Daoy (cell line): ENCODE data around the gene LRRK1. TPM values are rescaled to one million over a fixed set of nuclear protein-coding genes. Genes with fewer than 3 reads are reported as not detected.

Experiments
- DNase-seq: peaks from one replicate; pipeline ENCODE4 v3.0.0-alpha.2; 2015; ENCODE audit warnings: low read depth
- total RNA-seq: library from RNA; depleted of rRNA; stranded (reverse); fragments of >200 nt; shearing (Covaris generic); gene quantifications from 2 replicates; pipeline ENCODE4 v1.2.3, GENCODE V29; 2014; rRNA removed

LRRK1 gene
- total RNA-seq, 1 experiment from 2014 or later: 7.1 TPM

GRCh38 chr15:101112336-101113113, 193.4 kb downstream of the LRRK1 start:
- DNase-seq: no peak

- no peak for DNase-seq
Observed at GRCh38 chr15:101113114-101114005, 194.2 kb downstream of the LRRK1 start.

- no peak for DNase-seq
Observed at GRCh38 chr15:101114166-101114565, 195.0 kb downstream of the LRRK1 start.

- DNase-seq: no peak
Observed at GRCh38 chr15:101114610-101115009, 195.5 kb downstream of the LRRK1 start.

GRCh38 chr15:101115393-101115785, 196.2 kb downstream of the LRRK1 start:
- DNase-seq: no peak

- DNase-seq: peak; percentile 30
Observed at GRCh38 chr15:101115786-101116680, 196.9 kb downstream of the LRRK1 start.

GRCh38 chr15:101116681-101116976, 197.5 kb downstream of the LRRK1 start:
- DNase-seq: no peak

GRCh38 chr15:101118116-101118515, 199.0 kb downstream of the LRRK1 start:
- no peak for DNase-seq

GRCh38 chr15:101118615-101119014, 199.5 kb downstream of the LRRK1 start:
- DNase-seq: no peak

- no peak for DNase-seq
Observed at GRCh38 chr15:101119181-101119580, 200.0 kb downstream of the LRRK1 start.

Other genes starting within 250 kb of the LRRK1 start
- 141 and 215 TPM in 2 replicates for gene ALDH1A3, start 39.5 kb upstream of the LRRK1 start, total RNA-seq